Measurements from ENCODE around the gene FUT6. TPM values are rescaled to one million over a fixed set of nuclear protein-coding genes. Genes with fewer than 3 reads are reported as not detected.

The FUT6 gene
- total RNA-seq, 4 donors from 2014 or later = 0.74 TPM; not detected in 3

GRCh38 chr19:5814852-5815246 is 24.7 kb downstream of the FUT6 start:
- ATAC-seq (ENCODE audit: low FRiP score) = no peak
- no peak for TF ChIP-seq CTCF (IDR thresholded peaks at IDR 0.05)
- no peak for DNase-seq (ENCODE audit: low spot score)

- ATAC-seq (ENCODE audit: low FRiP score) = no peak
- TF ChIP-seq CTCF (IDR thresholded peaks at IDR 0.05) = no peak
- DNase-seq (ENCODE audit: low spot score) = no peak
Observed at GRCh38 chr19:5814123-5814851, 25.2 kb downstream of the FUT6 start.

- no peak for ATAC-seq (ENCODE audit: low FRiP score)
- no peak for DNase-seq (ENCODE audit: low spot score)
- no peak for TF ChIP-seq CTCF (IDR thresholded peaks at IDR 0.05)
Observed at GRCh38 chr19:5811117-5811516, 28.4 kb downstream of the FUT6 start.

- DNase-seq (ENCODE audit: low spot score) = no peak
- no peak for ATAC-seq (ENCODE audit: low FRiP score)
- no peak for TF ChIP-seq CTCF (IDR thresholded peaks at IDR 0.05)
Observed at GRCh38 chr19:5809469-5809868, 30.0 kb downstream of the FUT6 start.

GRCh38 chr19:5809053-5809452 is 30.4 kb downstream of the FUT6 start:
- DNase-seq (ENCODE audit: low spot score) (no peak), ATAC-seq (ENCODE audit: low FRiP score) (no peak)

GRCh38 chr19:5808120-5808816 is 31.2 kb downstream of the FUT6 start:
- DNase-seq (ENCODE audit: low spot score) (no peak), ATAC-seq (ENCODE audit: low FRiP score) (no peak)

More at GRCh38 chr19:5809053-5809452, 30.4 kb downstream of the FUT6 start:
- TF ChIP-seq CTCF (IDR thresholded peaks at IDR 0.05) = no peak

More at GRCh38 chr19:5808120-5808816, 31.2 kb downstream of the FUT6 start:
- TF ChIP-seq CTCF (IDR thresholded peaks at IDR 0.05) = no peak

Data from omental fat pad (tissue), 4 donors.